ENCODE results near the gene PDE8A.
"Not testable (repeated sequence)": the region's sequence is repeated elsewhere in the genome, so short reads cannot be mapped to it uniquely, and the experiment has no call there.

PDE8A gene

DNA sequence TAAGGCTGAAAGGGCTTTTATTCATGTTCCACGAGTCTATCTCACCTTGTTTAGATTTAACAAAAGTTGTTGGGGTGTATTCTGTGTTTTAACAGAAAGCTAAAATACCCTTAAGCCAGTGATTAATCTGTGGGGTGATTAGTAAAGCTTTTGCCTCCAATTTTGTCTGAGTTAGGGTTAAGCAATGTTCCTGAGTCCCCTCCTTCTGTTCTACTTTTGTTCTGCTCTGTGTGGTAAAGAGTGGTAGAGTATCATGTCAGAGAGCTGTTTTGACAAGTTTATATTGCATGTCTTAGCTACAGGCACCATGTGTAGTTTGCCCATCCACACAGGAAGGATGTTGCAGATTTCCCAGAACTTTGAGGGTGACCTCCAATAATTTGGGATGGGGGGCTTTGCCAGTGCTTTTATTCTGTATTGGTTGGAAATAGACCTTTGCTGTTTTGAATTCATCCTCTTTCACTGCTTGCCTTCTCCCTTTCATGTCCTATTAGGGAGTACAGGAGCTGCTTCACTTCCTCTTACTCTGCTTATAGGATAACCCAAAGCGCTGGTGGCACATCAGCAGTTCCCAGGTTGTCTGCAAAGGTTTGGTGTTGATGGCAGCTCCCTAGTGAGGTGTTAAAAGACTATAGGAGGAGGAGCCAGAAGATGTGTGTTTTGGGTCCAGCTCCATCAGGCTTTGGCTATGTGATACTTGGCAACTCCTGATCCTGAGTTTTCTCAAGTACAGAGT, 7.4 kb downstream of the PDE8A start:
- no peaks in the 10 kb centered on the region for H3K27me3 Mint-ChIP-seq
- peaks cover 61% of the 10 kb centered on the region for H3K4me1 Mint-ChIP-seq
- peak overlapping the region; percentile 89 for H3K27ac Mint-ChIP-seq
- H3K36me3 Mint-ChIP-seq = peaks cover 4% of the 10 kb centered on the region
- H3K4me3 Mint-ChIP-seq = no peak overlapping the region
- CTCF ChIA-PET = interaction anchor here (1.3 to 2.9 kb wide), 2 partner anchors 43 to 56 kb away, joined by 3 to 16 read pairs; no protein-coding TSS in a partner anchor
- H3K9me3 Mint-ChIP-seq = no peaks in the 10 kb centered on the region
- no peak for DNase-seq

DNA sequence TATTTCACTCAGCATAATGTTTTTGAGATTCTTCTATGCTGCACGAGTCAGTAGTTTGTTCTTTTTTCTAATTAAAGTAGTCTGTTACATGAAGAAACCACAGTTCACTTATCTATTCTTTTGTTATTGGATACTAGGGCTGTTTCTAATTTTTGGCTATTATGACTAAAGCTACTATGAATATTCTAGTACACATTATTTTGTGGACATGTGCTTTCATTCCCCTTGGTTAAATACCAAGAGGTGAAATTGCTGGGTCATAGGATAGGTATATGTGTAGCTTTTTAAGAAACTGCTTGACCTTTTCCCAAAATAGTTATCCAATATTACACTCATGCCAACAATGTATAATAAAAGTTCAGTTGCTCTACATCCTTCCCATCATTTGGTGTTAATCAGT, 8.9 kb downstream of the PDE8A start:
- CTCF ChIA-PET = no interaction called here
- no peak overlapping the region for H3K4me3 Mint-ChIP-seq
- H3K27ac Mint-ChIP-seq = no peak overlapping the region
- peaks cover 48% of the 10 kb centered on the region for H3K4me1 Mint-ChIP-seq
- peaks cover 4% of the 10 kb centered on the region for H3K36me3 Mint-ChIP-seq
- DNase-seq = no peak
- H3K27me3 Mint-ChIP-seq = no peaks in the 10 kb centered on the region
- H3K9me3 Mint-ChIP-seq = no peaks in the 10 kb centered on the region

DNA sequence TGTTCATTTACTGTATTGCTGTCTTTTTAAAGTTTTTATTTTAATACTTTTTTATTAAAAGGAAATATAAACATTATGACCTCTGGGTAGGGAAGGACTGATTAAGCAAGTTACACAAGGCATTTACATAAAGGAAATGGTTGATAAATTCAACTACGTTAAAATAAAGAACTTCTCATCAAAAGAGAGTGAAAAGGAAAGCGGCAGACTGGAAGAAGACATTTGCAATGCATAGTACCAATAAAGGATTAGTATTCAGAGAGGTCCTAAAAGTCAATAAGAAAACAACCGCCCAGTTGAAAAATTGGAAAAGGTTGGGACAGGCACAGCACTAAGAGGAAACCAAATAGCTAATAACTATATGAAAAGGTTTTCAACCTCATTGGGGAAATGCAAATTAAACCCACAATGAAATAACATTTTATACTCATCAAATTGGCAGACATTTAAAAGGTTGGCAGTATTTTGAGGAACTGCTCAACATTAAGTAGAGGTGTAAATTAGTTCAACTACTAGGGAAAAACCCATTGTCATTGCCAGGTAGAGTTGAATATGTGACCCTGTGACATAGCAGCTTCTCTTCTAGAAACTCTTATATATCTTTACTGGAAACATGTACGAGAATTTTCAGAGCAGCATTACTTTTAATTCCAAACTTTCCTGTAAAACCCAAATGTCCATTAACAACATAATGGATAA, 9.5 kb downstream of the PDE8A start:
- Mint-ChIP-seq H3K27me3 (no peaks in the 10 kb centered on the region), H3K27ac (no peak overlapping the region), H3K9me3 (no peaks in the 10 kb centered on the region), H3K4me1 (peaks cover 45% of the 10 kb centered on the region), H3K36me3 (peaks cover 4% of the 10 kb centered on the region), H3K4me3 (no peak overlapping the region)
- CTCF ChIA-PET = no interaction called here
- DNase-seq = no peak

DNA sequence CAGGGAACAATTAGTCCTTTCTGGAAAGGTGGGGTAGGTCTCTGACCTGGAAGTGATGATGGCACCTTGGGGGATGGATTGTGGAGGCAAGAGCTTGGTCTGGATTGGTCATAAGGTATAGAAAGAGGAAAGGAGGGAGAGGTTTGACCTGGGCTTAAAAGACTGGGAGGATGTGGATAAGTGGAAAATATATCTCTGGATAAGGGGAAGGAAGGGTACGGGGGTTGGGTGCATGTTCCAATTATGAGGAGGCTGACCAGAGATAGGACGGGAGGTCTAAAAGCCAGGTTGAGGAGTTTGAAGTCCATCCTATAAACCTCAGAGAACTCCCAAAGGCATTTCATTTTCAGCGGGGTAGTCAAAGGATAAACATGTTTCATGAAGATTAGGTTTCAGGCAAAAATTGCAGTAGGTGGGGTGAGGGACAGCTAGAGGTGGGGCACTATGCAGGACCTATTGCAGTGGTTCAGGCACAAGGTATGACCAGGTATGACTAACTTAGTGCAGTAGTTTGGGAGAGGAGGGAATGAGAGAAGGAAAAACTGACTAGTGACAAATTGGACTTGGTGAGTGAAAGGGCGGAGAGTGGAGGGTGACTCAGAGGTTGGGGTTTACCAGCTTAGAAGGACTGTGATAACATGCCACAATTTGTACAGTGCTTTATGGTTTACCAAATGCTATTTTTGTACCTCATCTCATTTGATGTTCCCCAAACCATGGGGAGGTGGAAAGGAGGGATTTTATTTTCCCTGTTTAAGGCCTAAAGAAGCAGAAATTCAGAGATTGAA, 10.7 kb downstream of the PDE8A start:
- CTCF ChIA-PET = interaction anchor here (0.5 to 0.6 kb wide), 2 partner anchors 287 to 424 kb away, joined by 3 read pairs; no protein-coding TSS in a partner anchor
- DNase-seq = no peak
- Mint-ChIP-seq H3K4me3 (no peak overlapping the region), H3K9me3 (no peaks in the 10 kb centered on the region), H3K36me3 (peaks cover 1% of the 10 kb centered on the region), H3K27me3 (no peaks in the 10 kb centered on the region), H3K27ac (no peak overlapping the region), H3K4me1 (peaks cover 34% of the 10 kb centered on the region)

DNA sequence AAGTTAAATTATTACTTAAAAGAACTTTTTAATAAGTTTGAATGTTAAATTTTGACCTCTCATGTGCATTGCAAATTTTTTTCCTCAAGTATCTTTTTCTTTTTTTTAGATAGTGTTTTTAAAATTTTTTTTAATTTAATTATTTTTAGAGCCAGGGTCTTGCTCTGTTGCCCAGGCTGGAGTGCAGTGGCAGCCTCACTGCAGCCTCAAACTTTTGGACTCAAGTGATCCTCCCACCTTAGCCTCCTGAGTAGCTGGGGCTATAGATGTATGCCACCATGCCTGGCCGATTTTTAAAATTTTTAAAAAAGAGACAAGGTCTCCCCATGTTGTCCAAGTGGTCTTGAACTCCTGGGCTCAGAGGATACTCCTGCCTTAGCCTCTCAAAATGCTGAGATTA, 14.4 kb downstream of the PDE8A start:
- Mint-ChIP-seq H3K27ac (no peak overlapping the region), H3K4me3 (no peak overlapping the region), H3K36me3 (peaks cover 2% of the 10 kb centered on the region), H3K4me1 (peaks cover 11% of the 10 kb centered on the region), H3K27me3 (no peaks in the 10 kb centered on the region), H3K9me3 (no peaks in the 10 kb centered on the region)
- CTCF ChIA-PET = no interaction called here
- no peak for DNase-seq

DNA sequence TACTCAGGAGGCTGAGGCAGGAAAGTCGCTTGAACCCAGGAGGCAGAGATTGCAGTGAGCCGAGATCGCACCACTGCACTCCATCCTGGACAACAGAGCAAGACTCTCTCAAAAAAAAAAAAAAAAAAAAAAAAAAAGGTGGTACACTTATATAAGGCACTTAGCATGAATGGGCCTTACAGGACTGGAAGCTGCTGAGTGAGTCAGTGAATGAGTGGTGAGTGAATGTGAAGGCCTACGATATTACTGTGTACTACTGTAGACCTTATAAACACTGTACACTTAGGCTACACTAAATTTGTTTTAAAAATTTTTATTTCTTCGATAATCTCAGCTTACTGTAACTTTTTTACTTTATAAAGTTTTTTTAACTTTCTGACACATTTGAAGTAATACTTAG, 15.1 kb downstream of the PDE8A start:
- not testable (repeated sequence) for DNase-seq, H3K36me3 Mint-ChIP-seq, H3K4me3 Mint-ChIP-seq, H3K4me1 Mint-ChIP-seq, H3K27ac Mint-ChIP-seq, H3K27me3 Mint-ChIP-seq, H3K9me3 Mint-ChIP-seq
- CTCF ChIA-PET = interaction anchor here (0.7 kb wide), 1 partner anchor 47 kb away, joined by 3 read pairs; no protein-coding TSS in a partner anchor

DNA sequence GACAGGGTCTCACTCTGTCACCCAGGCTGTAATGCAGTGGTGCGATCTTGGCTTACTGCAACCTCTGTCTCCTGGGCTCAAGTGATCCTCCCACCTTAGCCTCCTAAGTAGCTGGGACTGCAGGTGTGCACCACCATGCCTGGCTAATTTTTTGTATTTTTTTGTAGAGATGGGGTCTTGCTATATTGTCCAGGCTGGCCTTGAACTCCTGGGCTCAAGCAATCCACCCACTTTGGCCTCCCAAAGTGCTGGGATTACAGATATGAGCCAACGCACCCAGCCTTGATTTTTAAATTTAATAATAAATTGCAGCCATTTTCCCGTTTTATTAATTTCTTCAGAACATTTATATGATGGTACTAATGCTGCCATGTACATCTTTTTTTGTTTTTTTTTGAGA, 15.6 kb downstream of the PDE8A start:
- CTCF ChIA-PET = interaction anchor here (0.7 kb wide), 1 partner anchor 47 kb away, joined by 3 read pairs; no protein-coding TSS in a partner anchor
- not testable (repeated sequence) for H3K9me3 Mint-ChIP-seq, H3K36me3 Mint-ChIP-seq, DNase-seq, H3K27me3 Mint-ChIP-seq, H3K4me3 Mint-ChIP-seq, H3K4me1 Mint-ChIP-seq, H3K27ac Mint-ChIP-seq

DNA sequence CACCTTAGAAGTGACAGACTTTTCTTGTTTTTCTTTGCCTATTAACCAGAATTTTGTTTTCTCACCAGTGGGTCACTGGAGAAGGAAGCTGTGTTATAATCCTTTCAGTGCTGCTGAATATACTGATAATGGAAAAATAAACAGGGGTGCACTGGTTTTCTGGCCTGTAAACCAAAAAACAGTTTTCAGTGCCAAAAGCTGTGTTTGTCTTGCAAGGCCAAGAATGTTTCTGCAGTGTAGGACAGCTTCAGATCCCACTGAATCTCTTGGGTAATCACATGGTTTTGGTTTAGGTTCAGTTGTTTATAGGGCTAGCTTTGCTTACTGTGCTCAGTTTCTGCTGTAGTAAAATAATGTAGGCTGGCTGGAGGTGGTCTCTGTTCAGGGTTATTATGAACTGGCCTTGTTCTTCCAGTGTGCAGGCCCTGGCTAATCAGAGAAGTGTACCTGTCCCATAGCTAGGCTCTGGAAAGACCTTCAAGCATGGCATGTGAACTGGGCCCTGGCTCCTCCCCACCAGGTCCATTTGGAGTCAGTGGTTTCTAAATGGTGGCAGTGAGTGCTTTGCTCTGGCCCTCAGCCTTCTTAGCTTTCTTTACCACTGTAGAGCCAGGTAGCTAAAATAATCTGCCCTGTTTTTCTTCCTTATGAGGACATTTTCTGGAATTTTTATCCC, 18.7 kb downstream of the PDE8A start:
- Mint-ChIP-seq H3K4me1 (peaks cover 8% of the 10 kb centered on the region), H3K4me3 (no peak overlapping the region), H3K27ac (no peak overlapping the region), H3K27me3 (no peaks in the 10 kb centered on the region), H3K36me3 (peaks cover 2% of the 10 kb centered on the region), H3K9me3 (no peaks in the 10 kb centered on the region)
- DNase-seq = no peak
- CTCF ChIA-PET = no interaction called here

DNA sequence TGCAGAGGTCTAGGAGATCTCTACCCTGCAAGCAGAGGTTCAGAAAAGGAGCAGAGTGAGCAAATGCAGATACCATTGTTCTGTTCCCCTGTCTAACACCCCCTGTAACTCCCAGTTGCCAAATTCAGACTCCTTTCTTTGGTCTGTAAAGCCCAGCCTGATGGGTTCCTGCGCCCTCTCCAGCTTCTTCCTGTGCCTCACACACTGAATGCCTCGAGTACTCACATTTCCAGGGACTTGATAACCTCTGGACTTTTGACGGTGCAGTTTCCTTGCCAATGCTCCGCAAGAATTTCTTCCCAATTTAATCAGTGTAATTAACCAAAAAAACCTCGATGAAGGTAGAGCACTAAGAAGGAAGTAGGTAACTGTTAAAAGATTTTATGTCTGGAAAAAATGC, 19.3 kb downstream of the PDE8A start:
- DNase-seq = no peak
- Mint-ChIP-seq H3K4me3 (no peak overlapping the region), H3K36me3 (peaks cover 2% of the 10 kb centered on the region), H3K9me3 (no peaks in the 10 kb centered on the region), H3K27ac (no peak overlapping the region), H3K27me3 (no peaks in the 10 kb centered on the region), H3K4me1 (peaks cover 8% of the 10 kb centered on the region)
- CTCF ChIA-PET = no interaction called here

DNA sequence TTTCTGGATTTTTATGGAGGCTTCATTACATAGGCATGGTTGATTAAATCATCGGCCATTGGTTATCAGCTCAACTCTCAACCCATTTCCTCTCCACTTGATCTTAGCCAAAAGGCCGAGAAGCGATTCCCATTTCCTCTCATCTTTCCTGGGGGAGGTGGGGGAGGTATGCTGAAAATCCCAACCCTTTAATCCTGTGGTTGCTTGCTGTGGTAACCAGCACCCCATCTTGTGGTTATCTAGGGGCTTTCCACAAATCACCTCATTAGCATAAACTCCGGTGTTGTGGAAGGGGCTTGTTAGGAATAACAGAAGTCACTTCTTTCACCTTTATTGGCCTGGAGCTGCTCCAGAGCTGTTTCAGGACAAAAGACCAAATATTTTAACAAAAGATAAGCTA, 20.9 kb downstream of the PDE8A start:
- Mint-ChIP-seq H3K9me3 (no peaks in the 10 kb centered on the region), H3K27ac (no peak overlapping the region), H3K36me3 (peaks cover 2% of the 10 kb centered on the region), H3K4me3 (no peak overlapping the region), H3K4me1 (peaks cover 8% of the 10 kb centered on the region), H3K27me3 (no peaks in the 10 kb centered on the region)
- DNase-seq = no peak
- CTCF ChIA-PET = interaction anchor here (1.2 to 1.3 kb wide), 2 partner anchors 9 to 14 kb away, joined by 3 to 4 read pairs; no protein-coding TSS in a partner anchor

DNA sequence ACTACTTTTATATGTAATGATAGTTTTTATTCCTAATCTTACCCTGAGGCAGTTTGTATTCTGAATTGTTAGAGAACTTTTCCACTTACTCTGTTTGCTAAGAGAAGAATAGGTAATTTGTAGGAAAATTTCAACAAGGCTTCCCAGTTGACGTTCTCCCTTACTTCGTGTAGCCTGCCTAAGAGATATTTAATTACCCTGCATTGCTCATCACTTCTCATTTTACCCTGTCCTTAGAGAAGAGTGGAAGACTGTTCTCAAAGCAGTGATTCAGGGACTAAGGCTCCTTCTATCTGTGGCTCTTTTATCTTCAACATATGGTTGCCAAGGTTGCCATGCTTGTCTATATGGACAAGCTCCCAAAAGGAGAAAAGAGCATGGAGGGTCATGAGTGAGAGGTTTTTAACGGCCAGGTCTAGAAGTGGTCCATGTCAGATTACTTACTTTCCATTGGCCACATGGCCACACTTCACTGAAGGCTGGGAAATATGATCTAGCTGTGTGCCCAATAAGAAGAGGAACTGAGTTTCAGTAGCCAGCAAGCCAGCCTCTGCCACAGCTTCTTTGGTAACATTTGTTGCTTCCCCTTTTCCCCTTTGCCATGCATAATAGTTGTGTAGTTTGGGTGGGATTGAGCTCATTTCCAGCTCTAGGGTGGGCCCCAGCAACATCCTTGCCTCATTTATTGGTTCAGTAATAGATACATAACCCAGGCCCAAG, 22.1 kb downstream of the PDE8A start:
- H3K4me3 Mint-ChIP-seq = no peak overlapping the region
- CTCF ChIA-PET = no interaction called here
- no peaks in the 10 kb centered on the region for H3K9me3 Mint-ChIP-seq
- peaks cover 10% of the 10 kb centered on the region for H3K4me1 Mint-ChIP-seq
- no peak for DNase-seq
- no peaks in the 10 kb centered on the region for H3K27me3 Mint-ChIP-seq
- peaks cover 2% of the 10 kb centered on the region for H3K36me3 Mint-ChIP-seq
- no peak overlapping the region for H3K27ac Mint-ChIP-seq

DNA sequence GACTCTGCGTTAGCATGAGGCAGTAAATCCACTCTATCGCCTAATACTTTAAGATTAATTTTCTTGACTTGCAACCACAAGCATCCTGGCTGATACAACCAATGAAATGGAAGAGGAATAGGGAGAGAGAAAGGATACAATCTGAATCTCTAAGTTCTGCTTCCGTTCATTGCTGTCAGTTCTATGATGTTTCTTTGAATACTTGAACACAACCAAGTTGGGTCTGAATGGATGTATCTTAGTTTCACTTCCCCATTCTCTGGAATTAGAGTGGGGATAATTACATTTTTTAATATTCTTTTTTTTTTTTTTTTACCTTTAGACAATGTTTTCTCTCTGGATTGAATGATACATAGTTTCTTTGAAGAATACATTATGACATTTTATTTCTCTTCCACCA, 22.9 kb downstream of the PDE8A start:
- Mint-ChIP-seq H3K36me3 (no peaks in the 10 kb centered on the region), H3K4me3 (no peak overlapping the region), H3K4me1 (peaks cover 13% of the 10 kb centered on the region), H3K27me3 (no peaks in the 10 kb centered on the region), H3K9me3 (no peaks in the 10 kb centered on the region), H3K27ac (no peak overlapping the region)
- CTCF ChIA-PET = no interaction called here
- no peak for DNase-seq

DNA sequence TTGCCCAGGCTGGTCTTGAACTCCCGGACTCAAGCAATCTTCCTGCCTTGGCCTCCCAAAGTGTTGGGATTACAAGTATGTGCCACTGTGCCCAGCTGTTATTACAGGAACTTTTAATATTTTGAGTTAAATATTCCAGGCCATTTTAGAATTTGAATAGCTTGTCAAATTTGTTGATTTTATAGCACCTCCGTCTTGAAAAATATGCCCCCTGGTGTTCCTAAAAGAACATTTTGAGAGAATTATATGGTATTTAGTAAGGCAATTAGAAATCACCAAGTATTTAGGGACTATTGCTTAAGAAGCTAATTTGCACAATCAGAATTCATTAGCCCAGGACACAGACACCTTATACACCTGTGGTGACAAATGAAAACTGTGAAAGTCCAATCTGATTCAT, 23.7 kb downstream of the PDE8A start:
- CTCF ChIA-PET = no interaction called here
- H3K4me1 Mint-ChIP-seq = peaks cover 13% of the 10 kb centered on the region
- no peak overlapping the region for H3K4me3 Mint-ChIP-seq
- DNase-seq = no peak
- no peaks in the 10 kb centered on the region for H3K9me3 Mint-ChIP-seq
- no peak overlapping the region for H3K27ac Mint-ChIP-seq
- H3K36me3 Mint-ChIP-seq = no peaks in the 10 kb centered on the region
- H3K27me3 Mint-ChIP-seq = no peaks in the 10 kb centered on the region

DNA sequence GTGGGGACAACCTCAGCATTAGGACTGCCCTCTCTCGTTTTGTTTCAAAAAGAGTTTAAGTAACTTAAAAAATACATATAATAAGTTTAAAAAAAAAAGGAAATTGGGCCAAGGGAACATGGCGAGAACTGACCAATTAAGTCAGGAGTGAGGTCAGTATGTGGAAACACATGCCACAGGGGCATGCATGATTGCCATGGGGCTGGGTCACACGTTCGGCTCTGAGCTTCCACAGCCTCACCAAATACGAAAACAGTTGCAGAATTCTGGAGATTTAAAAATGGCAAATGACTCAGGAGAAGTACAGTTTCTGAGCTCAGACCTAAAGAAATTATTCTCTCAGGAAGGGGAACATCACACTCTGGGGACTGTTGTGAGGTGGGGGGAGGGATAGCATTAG, 24.1 kb downstream of the PDE8A start:
- no peak for DNase-seq
- Mint-ChIP-seq H3K27me3 (no peaks in the 10 kb centered on the region), H3K36me3 (no peaks in the 10 kb centered on the region), H3K4me3 (no peak overlapping the region), H3K9me3 (no peaks in the 10 kb centered on the region), H3K27ac (no peak overlapping the region), H3K4me1 (peaks cover 15% of the 10 kb centered on the region)
- CTCF ChIA-PET = no interaction called here

Measured in activated naive CD4-positive, alpha-beta T cell treated with anti-CD3 and anti-CD28 coated beads, Interleukin-2, amount 10 ng/mL, durations not matched to agents 7 days and 5 days (primary cell).